ENCODE measurements around the gene ZFP36L2. TPM values are rescaled to one million over a fixed set of nuclear protein-coding genes. Genes with fewer than 3 reads are reported as not detected.

ZFP36L2 gene, protein sequence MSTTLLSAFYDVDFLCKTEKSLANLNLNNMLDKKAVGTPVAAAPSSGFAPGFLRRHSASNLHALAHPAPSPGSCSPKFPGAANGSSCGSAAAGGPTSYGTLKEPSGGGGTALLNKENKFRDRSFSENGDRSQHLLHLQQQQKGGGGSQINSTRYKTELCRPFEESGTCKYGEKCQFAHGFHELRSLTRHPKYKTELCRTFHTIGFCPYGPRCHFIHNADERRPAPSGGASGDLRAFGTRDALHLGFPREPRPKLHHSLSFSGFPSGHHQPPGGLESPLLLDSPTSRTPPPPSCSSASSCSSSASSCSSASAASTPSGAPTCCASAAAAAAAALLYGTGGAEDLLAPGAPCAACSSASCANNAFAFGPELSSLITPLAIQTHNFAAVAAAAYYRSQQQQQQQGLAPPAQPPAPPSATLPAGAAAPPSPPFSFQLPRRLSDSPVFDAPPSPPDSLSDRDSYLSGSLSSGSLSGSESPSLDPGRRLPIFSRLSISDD
- total RNA-seq (2022; extraction: Qiagen RNA extraction; ENCODE audit: low read depth): 19.3 to 28.8 TPM (median 27.2 TPM) in 5 replicates

DNA sequence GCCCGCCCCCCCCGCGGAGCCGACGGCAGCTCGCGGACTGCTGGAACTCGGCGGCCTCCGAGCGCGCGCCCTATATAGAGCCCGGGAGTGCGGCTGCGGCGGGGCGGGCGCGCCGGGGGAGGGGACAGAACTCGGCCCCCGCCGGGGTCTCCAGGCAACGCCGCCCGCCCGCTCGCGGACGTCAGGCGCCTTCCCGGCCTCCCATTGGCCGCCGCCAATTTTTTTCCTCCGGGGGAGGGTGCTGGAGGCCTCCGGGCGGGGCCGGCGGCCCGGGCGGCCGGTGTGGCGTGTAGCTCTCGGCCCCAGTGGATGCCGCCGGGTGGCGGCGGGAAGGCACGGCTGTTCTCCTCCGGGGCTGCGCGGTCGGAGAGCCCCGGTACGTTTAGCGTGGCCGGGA lies at the start of gene ZFP36L2:
Gene ZFP36L2, minus strand, starts transcription at position 49 of the 397 bp plus-strand sequence. CDS start 291 bp downstream, outside the sequence.

Data from A549 treated with DMSO at 1 μM for 4 hours (cell line).